ENCODE data around the gene SV2B. TPM values are rescaled to one million over a fixed set of nuclear protein-coding genes. Genes with fewer than 3 reads are reported as not detected.

SV2B gene
- total RNA-seq, 1 experiment from 2014 or later, result not detected

DNA sequence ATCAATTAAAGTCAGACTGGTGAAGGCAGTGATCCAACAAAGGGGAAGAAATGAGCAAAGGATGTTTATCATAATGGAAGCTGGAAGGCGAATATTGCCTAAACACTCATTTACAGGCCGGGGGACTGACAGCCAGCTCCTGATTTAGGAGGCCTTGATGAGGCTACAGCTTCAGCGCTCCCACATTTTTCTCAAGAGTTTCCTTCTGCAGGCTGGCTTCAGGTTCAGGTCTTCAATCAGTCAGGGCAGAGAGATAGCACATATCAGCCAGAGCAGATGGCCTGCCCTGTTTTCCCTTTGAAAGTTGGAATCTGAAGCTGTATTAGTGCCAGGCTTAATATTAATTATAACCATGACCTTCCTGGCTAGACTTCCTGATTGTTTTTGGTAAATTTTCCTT lies 218.9 kb downstream of the SV2B start:
- H3K18ac ChIP-seq (ENCODE audit: insufficient read length, low read depth, low read length), result no peak overlapping the region
- H2AFZ ChIP-seq (ENCODE audit: low read length), result no peak overlapping the region
- no peak overlapping the region for H2BK20ac ChIP-seq (ENCODE audit: low read depth, low read length, poor library complexity, severe bottlenecking)
- H3K23ac ChIP-seq (ENCODE audit: insufficient read length, low read depth, low read length), result no peak overlapping the region
- DNase-seq, result no peak
- Mint-ChIP-seq H3K36me3 (ENCODE audit: insufficient read depth in 1 of 3, low read depth in 3 of 3) (no peaks in the 10 kb centered on the region), H3K4me3 (no peak overlapping the region), H3K4me1 (0 out of 4 replicates have a peak, but pooled peaks cover 0 to 3% of the 10 kb centered on the region in 2 experiments), H3K9me3 (0 out of 5 replicates have a peak, but pooled peaks cover 0 to 2% of the 10 kb centered on the region in 2 experiments), H3K27me3 (ENCODE audit: low read depth) (no peaks in the 10 kb centered on the region), H3K27ac (no peak overlapping the region; a peak in 1 of 7 replicates)
- no peak overlapping the region for H2AK5ac ChIP-seq (ENCODE audit: insufficient read length, low read length)
- H3K56ac ChIP-seq (ENCODE audit: insufficient read length, low read depth, low read length), result no peak overlapping the region
- no peak overlapping the region for H2BK120ac ChIP-seq (ENCODE audit: low read depth, low read length, poor library complexity, severe bottlenecking)
- no peak overlapping the region for H4K5ac ChIP-seq (ENCODE audit: insufficient read length, low read depth, low read length)
- H3K27me3 ChIP-seq (ENCODE audit: insufficient read depth, low read length), result no peaks in the 10 kb centered on the region
- H3K4ac ChIP-seq (ENCODE audit: low read depth, low read length), result no peak overlapping the region
- H3K27ac ChIP-seq (ENCODE audit: insufficient read length, low read depth, low read length), result no peak overlapping the region
- H4K91ac ChIP-seq (ENCODE audit: insufficient read length, low read depth, low read length), result no peak overlapping the region
- H4K8ac ChIP-seq (replicated peaks; ENCODE audit: insufficient read length, low read depth, low read length), result no peak overlapping the region
- no peaks in the 10 kb centered on the region for H3K79me1 ChIP-seq (ENCODE audit: insufficient read depth, low read depth, low read length, poor library complexity, severe bottlenecking)
- H3K4me1 ChIP-seq (ENCODE audit: insufficient read depth, low read length), result no peaks in the 10 kb centered on the region
- H3K23me2 ChIP-seq (ENCODE audit: insufficient read length, low read depth, low read length, poor library complexity, severe bottlenecking), result no peaks in the 10 kb centered on the region
- no peaks in the 10 kb centered on the region for H3K9me3 ChIP-seq (ENCODE audit: control insufficient read depth, low read depth, low read length)
- no peak overlapping the region for H3T11ph ChIP-seq (ENCODE audit: low read length)
- H4K20me1 ChIP-seq (ENCODE audit: control insufficient read depth, insufficient read depth, insufficient read length), result no peaks in the 10 kb centered on the region
- no peak for TF ChIP-seq CTCF (conservative IDR thresholded peaks at IDR 0.05)
- H2BK5ac ChIP-seq (ENCODE audit: insufficient read length, low read length), result no peak overlapping the region
- no peak overlapping the region for H3K9ac ChIP-seq (ENCODE audit: extremely low read depth, insufficient read length, low read length)
- H3K14ac ChIP-seq (ENCODE audit: insufficient read depth, low read length), result no peak overlapping the region
- H3K4me2 ChIP-seq (ENCODE audit: insufficient read depth, insufficient read length, low read length), result no peak overlapping the region
- no peak overlapping the region for H2BK15ac ChIP-seq (ENCODE audit: low read depth, low read length)
- H3K79me2 ChIP-seq (ENCODE audit: insufficient read depth, low read length), result no peaks in the 10 kb centered on the region
- no peak overlapping the region for H2BK12ac ChIP-seq (ENCODE audit: insufficient read length, low read depth, low read length)
- WGBS (ENCODE audit: extremely low coverage, insufficient read length, low lambda C conversion rate), result no CpG with 5 or more reads among the region's 3 CpGs

All from H9 (cell line).